GM19467 (cell line): ENCODE data around the gene DIO3.
"Not testable (repeated sequence)": the region's sequence is repeated elsewhere in the genome, so short reads cannot be mapped to it uniquely, and the experiment has no call there.

Experiments
- ATAC-seq: cut with Tn5 transposase; IDR thresholded peaks from one replicate; pipeline ENCODE4 v1.9.1; 2021; ENCODE audit warnings: mild to moderate bottlenecking, moderate library complexity; ENCODE audit not compliant: unreplicated experiment

Gene DIO3

DNA sequence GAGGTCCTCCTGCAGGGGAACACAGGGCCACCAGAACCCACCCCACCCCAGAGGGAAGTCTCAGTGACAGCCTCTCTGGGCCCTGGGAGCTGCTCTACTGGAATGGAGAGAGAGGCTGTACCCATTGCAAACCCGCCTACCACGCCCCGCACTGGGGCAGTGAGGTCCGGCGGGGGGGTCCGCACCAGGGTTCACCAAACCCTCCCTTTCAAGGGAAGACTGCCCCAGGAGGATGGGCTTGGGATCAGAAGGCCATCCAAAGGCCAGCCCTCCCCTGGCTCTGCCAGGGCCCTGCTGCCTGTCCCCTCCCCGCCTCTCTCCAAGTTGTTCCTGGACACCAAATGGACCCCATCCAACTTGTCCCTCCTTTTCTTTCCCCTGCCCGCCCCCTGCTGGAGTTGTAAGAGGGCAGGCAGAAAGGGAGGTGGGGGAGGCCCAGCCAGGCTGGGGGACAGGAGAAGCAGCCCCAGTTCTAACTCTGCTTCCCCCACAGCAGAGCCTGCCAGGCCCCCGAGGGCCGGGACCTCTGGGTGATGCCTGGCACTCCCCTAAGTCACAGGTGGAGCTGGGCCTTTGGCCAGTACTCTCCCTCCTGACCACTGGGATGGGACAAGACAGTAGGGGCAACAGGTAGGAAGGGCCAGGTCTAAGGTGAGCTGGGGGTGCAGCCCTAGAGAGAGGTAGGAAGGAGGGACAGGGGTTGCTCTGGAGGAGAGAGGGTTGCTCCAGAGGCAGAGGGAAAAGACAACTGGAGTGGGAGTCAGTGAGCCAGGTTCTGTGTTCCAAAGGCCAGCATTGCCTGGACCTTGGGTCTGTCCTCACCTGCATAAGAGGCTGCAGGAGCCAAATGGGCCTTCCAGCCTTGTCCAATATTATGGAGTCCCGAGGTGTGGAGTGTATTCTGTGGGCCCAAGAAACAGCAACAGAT lies 3.2 kb upstream of the DIO3 start:
- no peak for ATAC-seq

- no peak for ATAC-seq
Measured at GRCh38 chr14:101558739-101559240, 2.5 kb upstream of the DIO3 start.

DNA sequence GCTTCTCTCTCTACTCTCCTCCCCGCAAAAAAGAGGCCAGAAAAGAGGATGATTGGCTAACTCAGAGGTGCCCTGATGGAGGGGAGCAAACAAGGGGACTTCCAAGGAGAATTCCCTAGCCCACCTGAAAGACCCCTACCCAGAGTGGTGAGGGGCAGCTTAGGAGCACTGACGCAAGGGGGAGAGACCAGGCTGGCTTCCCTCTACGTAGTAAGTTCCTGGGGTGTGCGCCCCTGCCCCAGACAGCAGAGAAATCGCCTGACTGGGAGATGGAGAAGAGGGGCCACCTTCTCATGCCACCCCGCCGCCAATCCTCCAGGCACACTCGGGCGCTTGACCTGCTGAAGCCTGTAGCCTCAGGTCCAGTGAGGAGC lies 2.1 kb upstream of the DIO3 start:
- ATAC-seq = no peak

- ATAC-seq = no peak
Measured at GRCh38 chr14:101559624-101560533, 1.4 kb upstream of the DIO3 start.

GRCh38 chr14:101560534-101561113 lies 671 bp upstream of the DIO3 start:
- ATAC-seq = no peak

DNA sequence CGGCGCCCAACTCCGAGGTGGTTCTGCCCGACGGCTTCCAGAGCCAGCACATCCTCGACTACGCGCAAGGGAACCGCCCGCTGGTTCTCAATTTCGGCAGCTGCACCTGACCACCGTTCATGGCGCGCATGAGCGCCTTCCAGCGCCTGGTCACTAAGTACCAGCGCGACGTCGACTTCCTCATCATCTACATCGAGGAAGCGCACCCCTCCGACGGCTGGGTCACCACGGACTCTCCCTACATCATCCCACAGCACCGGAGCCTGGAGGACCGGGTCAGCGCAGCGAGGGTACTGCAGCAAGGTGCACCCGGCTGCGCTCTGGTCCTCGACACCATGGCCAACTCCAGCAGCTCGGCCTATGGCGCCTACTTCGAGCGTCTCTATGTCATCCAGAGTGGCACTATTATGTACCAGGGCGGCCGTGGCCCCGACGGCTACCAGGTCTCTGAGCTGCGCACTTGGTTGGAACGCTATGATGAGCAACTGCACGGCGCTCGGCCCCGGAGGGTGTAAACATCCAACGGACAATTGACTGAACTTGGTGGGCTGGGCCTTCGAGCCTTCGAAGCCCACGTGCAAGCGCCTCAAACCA lies 699 bp downstream of the DIO3 start:
- ATAC-seq = no peak

GRCh38 chr14:101562659-101563351 lies 1.5 kb downstream of the DIO3 start:
- no peak for ATAC-seq

- no peak for ATAC-seq
Measured at GRCh38 chr14:101563352-101563653, 2.0 kb downstream of the DIO3 start.

GRCh38 chr14:101563654-101564443 lies 2.6 kb downstream of the DIO3 start:
- no peak for ATAC-seq

- ATAC-seq = no peak
Measured at GRCh38 chr14:101564444-101564776, 3.1 kb downstream of the DIO3 start.

GRCh38 chr14:101564819-101565698 lies 3.8 kb downstream of the DIO3 start:
- no peak for ATAC-seq

GRCh38 chr14:101567252-101567651 lies 6.0 kb downstream of the DIO3 start:
- ATAC-seq = no peak

- ATAC-seq = no peak
Measured at GRCh38 chr14:101571004-101571403, 9.7 kb downstream of the DIO3 start.

- not testable (repeated sequence) for ATAC-seq
Measured at GRCh38 chr14:101572526-101572925, 11.2 kb downstream of the DIO3 start.

- ATAC-seq = no peak
Measured at GRCh38 chr14:101573289-101573688, 12.0 kb downstream of the DIO3 start.

DNA sequence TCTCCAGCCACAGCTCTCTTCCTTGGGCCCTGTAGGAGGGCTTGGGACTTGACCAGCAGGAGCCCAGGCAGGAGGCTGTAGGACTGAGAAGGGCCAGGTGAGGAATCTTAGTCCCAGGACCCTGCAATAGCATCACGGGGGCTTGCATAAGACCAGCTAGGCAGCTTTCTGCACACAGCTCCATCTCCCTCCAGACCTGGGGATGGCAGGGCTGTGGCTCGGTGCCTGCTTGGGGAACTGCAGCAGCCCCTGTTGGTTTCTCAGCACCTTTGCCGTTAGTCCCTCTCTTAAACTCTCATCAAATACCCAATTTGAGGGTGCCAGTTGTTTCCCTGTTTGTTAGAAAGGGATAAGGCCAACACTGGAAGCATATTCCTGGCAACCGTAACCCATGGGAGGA lies 14.3 kb downstream of the DIO3 start:
- no peak for ATAC-seq

DNA sequence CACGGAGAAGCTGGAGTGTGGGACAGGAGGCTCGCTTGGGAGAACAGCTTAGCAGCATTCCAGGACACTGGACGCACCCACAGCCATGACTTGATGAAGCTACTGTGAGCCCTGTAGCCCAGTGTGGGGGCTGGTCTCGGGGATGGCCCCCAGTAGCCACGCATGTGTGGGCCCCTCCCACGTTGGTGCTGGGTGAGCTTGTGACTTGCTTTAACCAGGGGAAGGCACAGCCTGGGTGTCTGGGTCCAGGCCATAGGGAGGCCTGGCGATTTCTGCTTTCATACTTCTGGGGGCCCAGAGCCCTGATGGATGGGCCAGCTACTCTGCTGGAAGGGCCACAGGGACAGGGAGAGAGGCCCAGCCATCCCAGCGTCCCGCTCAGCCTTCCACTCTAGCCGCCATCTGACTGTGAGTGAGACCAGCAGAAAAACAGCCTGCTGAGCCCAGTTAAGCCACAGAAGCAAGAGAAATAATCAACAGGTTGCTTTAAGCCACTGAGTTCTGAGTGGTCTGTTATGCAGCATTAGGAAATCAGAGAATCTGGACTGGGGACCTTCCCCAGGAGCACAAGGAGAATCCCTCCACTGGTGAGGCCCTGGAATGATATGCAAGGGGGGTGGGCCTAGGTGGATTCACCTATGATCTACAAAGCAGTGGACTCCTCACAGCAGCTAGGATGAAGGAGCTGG lies 16.1 kb downstream of the DIO3 start:
- no peak for ATAC-seq

DNA sequence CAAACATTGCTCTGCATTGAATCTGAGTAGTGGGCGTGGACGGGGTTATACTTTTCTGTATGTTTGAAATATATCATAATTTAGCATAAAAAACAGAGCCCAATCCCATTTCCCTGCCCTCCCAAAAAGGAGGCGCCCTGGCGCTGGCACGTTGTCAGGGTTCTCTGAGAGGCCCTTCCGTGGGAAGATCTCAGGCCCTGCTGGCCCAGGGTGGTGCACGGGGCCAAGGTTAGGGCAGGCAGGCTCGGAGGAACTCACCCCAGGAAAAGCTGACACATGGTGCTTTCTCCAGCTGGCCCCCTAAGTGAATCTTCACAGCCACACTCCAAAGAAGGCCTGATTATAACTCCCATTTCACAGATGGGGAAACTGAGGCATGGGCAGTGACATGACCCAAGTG lies 17.2 kb downstream of the DIO3 start:
- no peak for ATAC-seq
